ENCODE results near the gene PARD6A. TPM values are rescaled to one million over a fixed set of nuclear protein-coding genes. Genes with fewer than 3 reads are reported as not detected.
A peak's percentile ranks its signal among the peaks of the same experiment; 100 is the strongest.

PARD6A gene
- total and polyA plus RNA-seq, 12 donors: 1.5 to 49.1 (median 8.9) TPM

- Histone ChIP-seq H3K9me3 (replicated peaks in 1 of 3) (no peaks in the 10 kb centered on the region), H3K4me3 (no peak overlapping the region), H3K4me1 (replicated peaks in 1 of 2) (peaks cover 12 to 26% of the 10 kb centered on the region in 2 donors), H3K27ac (peak overlapping the region in 2 of 5 donors; percentile 72 to 87), H3K27me3 (no peaks in the 10 kb centered on the region), H3K36me3 (replicated peaks in 1 of 2) (peaks cover 0 to 9% of the 10 kb centered on the region in 2 donors)
- intact Hi-C loops (cut with DNase I): loop anchor here (5.0 to 10.0 kb wide), 4 partner anchors 140 to 360 kb away; no protein-coding TSS in a partner anchor
- TF ChIP-seq POLR2A (IDR thresholded peaks at IDR 0.05): no peak
- TF ChIP-seq CTCF (IDR thresholded peaks at IDR 0.05): no peak
- WGBS, 4 donors: 92 to 100% (median 95%) methylated on average over 1 to 28 of the region's 28 CpGs
- no peak for DNase-seq
Measured at GRCh38 chr16:67674851-67675578, 14.3 kb downstream of the PARD6A start.

GRCh38 chr16:67675579-67675935 is 14.8 kb downstream of the PARD6A start:
- DNase-seq: no peak
- peaks cover 0 to 9% of the 10 kb centered on the region in 2 donors for H3K36me3 ChIP-seq (replicated peaks in 1 of 2)
- intact Hi-C loops (cut with DNase I): loop anchor here (10.0 kb wide), 3 partner anchors 139 to 359 kb away; no protein-coding TSS in a partner anchor
- H3K9me3 ChIP-seq (replicated peaks in 1 of 3): no peaks in the 10 kb centered on the region
- no peaks in the 10 kb centered on the region for H3K27me3 ChIP-seq
- H3K27ac ChIP-seq: no peak overlapping the region
- no peak overlapping the region for H3K4me3 ChIP-seq
- peaks cover 12 to 26% of the 10 kb centered on the region in 2 donors for H3K4me1 ChIP-seq (replicated peaks in 1 of 2)
- no peak for TF ChIP-seq POLR2A (IDR thresholded peaks at IDR 0.05)
- no peak for TF ChIP-seq CTCF (IDR thresholded peaks at IDR 0.05)
- 94 to 100% (median 97%) methylated on average over 3 to 17 of the region's 17 CpGs for WGBS, 4 donors

- TF ChIP-seq POLR2A (IDR thresholded peaks at IDR 0.05) (no peak), CTCF (IDR thresholded peaks at IDR 0.05) (no peak)
- Histone ChIP-seq H3K27ac (no peak overlapping the region), H3K27me3 (no peaks in the 10 kb centered on the region), H3K4me3 (no peak overlapping the region), H3K9me3 (replicated peaks in 1 of 3) (no peaks in the 10 kb centered on the region), H3K4me1 (replicated peaks in 1 of 2) (peaks cover 12 to 26% of the 10 kb centered on the region in 2 donors), H3K36me3 (replicated peaks in 1 of 2) (peaks cover 0 to 9% of the 10 kb centered on the region in 2 donors)
- WGBS, 4 donors: 94 to 98% (median 97%) methylated on average over 7 of the region's 7 CpGs
- DNase-seq: no peak
- intact Hi-C loops (cut with DNase I): loop anchor here (10.0 kb wide), 3 partner anchors 139 to 359 kb away; no protein-coding TSS in a partner anchor
Measured at GRCh38 chr16:67675999-67676398, 15.2 kb downstream of the PARD6A start.

- intact Hi-C loops (cut with DNase I): loop anchor here (10.0 kb wide), 3 partner anchors 138 to 358 kb away; no protein-coding TSS in a partner anchor
- WGBS, 4 donors: 72 to 83% (median 79%) methylated on average over 4 of the region's 4 CpGs
Measured at GRCh38 chr16:67676516-67676915, 15.8 kb downstream of the PARD6A start.

More at GRCh38 chr16:67676516-67676915, 15.8 kb downstream of the PARD6A start:
- H3K9me3 ChIP-seq (replicated peaks in 1 of 3): no peaks in the 10 kb centered on the region
- no peak for DNase-seq
- H3K4me3 ChIP-seq: no peak overlapping the region
- TF ChIP-seq CTCF (IDR thresholded peaks at IDR 0.05) (no peak), POLR2A (IDR thresholded peaks at IDR 0.05) (no peak)
- H3K36me3 ChIP-seq (replicated peaks in 1 of 2): peaks cover 0 to 9% of the 10 kb centered on the region in 2 donors
- peaks cover 12 to 26% of the 10 kb centered on the region in 2 donors for H3K4me1 ChIP-seq (replicated peaks in 1 of 2)
- H3K27me3 ChIP-seq: no peaks in the 10 kb centered on the region
- no peak overlapping the region for H3K27ac ChIP-seq

Measured in adrenal gland (tissue), 12 donors.